Measurements from ENCODE around the gene KCNQ5. TPM values are rescaled to one million over a fixed set of nuclear protein-coding genes. Genes with fewer than 3 reads are reported as not detected.

Gene KCNQ5
- total RNA-seq, 1 donor from 2014 or later = 2.1 TPM

DNA sequence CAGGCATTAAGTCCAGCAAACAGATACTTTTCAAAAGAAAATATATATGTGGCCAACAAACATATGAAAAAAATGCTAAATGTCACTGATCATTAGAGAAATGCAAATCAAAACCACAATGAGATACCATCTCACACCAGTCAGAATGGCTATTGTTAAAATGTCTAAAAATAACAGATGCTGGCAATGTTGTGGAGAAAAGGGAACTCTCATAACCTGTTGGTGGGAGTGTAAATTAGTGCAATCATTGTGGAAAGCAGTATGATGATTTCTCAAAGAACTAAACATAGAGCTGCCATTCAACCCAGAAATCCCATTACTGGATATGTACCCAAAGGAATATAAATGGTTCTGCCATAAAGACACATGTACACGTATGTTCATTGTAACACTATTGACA lies 20.6 kb downstream of the KCNQ5 start:
- Histone ChIP-seq H3K4me3 (ENCODE audit: low read depth, low read length) (no peak overlapping the region), H3K36me3 (ENCODE audit: control insufficient read depth, insufficient read depth, low read length) (no peaks in the 10 kb centered on the region), H3K27me3 (ENCODE audit: control insufficient read depth, insufficient read depth, low read length) (no peaks in the 10 kb centered on the region)
- FAIRE-seq (no peak), DNase-seq (ENCODE audit: low read depth) (no peak)
- TF ChIP-seq, protein P1, sequence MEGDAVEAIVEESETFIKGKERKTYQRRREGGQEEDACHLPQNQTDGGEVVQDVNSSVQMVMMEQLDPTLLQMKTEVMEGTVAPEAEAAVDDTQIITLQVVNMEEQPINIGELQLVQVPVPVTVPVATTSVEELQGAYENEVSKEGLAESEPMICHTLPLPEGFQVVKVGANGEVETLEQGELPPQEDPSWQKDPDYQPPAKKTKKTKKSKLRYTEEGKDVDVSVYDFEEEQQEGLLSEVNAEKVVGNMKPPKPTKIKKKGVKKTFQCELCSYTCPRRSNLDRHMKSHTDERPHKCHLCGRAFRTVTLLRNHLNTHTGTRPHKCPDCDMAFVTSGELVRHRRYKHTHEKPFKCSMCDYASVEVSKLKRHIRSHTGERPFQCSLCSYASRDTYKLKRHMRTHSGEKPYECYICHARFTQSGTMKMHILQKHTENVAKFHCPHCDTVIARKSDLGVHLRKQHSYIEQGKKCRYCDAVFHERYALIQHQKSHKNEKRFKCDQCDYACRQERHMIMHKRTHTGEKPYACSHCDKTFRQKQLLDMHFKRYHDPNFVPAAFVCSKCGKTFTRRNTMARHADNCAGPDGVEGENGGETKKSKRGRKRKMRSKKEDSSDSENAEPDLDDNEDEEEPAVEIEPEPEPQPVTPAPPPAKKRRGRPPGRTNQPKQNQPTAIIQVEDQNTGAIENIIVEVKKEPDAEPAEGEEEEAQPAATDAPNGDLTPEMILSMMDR (IDR thresholded peaks at IDR 0.05; ENCODE audit: insufficient read depth, low read length, severe bottlenecking) = no peak

DNA sequence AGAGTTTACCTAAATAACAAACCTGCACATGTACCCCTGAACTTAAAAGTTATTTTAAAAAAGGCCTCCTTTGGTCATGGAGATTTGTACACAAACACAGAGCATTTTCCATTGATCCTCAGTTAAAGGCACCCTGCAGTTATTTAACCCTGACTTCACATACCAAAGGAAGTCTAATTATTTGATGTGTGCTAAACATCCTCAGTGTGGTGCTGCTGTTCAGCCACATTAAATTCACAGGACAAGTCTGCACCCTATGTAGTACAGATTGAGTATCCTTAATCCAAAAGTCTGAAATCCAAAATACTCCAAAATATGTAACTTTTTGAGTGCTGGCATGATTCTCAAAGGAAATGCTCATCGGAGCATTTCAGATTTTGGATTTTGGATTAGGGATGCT lies 21.4 kb downstream of the KCNQ5 start:
- TF ChIP-seq, protein P1 (IDR thresholded peaks at IDR 0.05; ENCODE audit: insufficient read depth, low read length, severe bottlenecking) = no peak
- FAIRE-seq (no peak), DNase-seq (ENCODE audit: low read depth) (no peak)
- Histone ChIP-seq H3K4me3 (ENCODE audit: low read depth, low read length) (no peak overlapping the region), H3K36me3 (ENCODE audit: control insufficient read depth, insufficient read depth, low read length) (no peaks in the 10 kb centered on the region), H3K27me3 (ENCODE audit: control insufficient read depth, insufficient read depth, low read length) (no peaks in the 10 kb centered on the region)

DNA sequence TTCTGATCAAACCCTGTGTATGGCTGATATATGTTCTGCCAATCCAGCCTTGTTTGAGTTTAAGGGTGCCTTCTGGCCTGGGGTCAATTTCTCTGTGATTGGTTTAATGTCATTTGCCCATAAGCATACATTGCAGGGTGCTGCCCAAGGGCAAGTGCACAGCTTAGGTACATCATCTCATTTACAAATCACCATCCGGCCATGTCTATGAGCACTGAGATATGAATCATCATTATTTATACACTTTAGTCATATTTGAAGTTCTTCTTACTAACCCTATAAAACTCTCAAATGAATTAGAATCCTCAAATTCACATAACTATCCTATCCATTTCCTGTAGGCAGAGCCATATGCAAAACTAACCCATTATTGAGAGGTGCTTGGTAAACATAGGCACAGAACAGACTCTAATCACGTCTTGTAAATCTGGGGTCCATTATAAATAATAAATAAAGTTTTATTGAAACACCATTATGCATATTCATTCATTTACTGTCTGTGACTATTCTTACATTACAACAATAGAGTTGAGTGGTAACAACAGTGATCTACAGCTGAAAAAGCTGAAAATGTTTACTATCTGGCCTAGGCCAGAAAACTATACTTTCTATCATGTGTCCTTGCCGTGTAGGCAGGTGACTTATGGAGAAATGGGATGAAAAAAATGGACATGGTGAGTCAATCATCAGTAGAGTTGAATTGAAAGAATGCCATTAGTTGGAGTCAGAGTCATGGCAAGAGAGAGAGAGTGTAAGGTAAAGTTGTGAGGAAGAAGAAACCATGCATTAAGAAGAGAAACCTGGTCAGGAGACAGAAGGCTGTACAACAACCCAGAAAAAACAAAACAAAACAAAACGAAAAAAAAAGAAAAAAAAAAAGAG lies 25.0 kb downstream of the KCNQ5 start:
- no peak for FAIRE-seq

DNA sequence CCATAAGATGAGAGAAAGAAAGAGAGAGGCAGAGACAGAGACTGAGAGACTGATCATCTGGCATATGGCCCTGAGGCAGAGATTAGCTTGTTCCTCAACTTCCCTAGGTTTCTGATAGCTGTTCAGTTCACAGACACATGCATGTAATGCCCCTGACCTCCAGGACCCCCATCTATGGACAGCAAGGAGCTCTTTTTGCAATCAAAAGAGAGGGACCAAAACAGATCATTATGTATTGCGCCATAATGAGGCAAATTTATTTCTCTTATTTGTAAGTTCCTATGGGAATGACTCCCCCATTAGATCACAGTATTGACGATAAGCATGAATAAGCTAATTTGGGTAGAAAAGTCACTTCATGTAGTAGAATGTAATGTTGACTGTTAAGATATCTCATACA lies 25.6 kb downstream of the KCNQ5 start:
- DNase-seq (ENCODE audit: low read depth) (no peak), FAIRE-seq (no peak)
- H3K36me3 ChIP-seq (ENCODE audit: control insufficient read depth, insufficient read depth, low read length) = no peaks in the 10 kb centered on the region
- no peaks in the 10 kb centered on the region for H3K27me3 ChIP-seq (ENCODE audit: control insufficient read depth, insufficient read depth, low read length)
- TF ChIP-seq, protein P1 (IDR thresholded peaks at IDR 0.05; ENCODE audit: insufficient read depth, low read length, severe bottlenecking) = no peak
- no peak overlapping the region for H3K4me3 ChIP-seq (ENCODE audit: low read depth, low read length)

More for the DNA sequence above, 25.0 kb downstream of the KCNQ5 start:
- Histone ChIP-seq H3K36me3 (ENCODE audit: control insufficient read depth, insufficient read depth, low read length) (no peaks in the 10 kb centered on the region), H3K27me3 (ENCODE audit: control insufficient read depth, insufficient read depth, low read length) (no peaks in the 10 kb centered on the region), H3K4me3 (ENCODE audit: low read depth, low read length) (no peak overlapping the region)
- peak; percentile 85 for DNase-seq (ENCODE audit: low read depth)
- TF ChIP-seq, protein P1 (IDR thresholded peaks at IDR 0.05; ENCODE audit: insufficient read depth, low read length, severe bottlenecking) = no peak

DNA sequence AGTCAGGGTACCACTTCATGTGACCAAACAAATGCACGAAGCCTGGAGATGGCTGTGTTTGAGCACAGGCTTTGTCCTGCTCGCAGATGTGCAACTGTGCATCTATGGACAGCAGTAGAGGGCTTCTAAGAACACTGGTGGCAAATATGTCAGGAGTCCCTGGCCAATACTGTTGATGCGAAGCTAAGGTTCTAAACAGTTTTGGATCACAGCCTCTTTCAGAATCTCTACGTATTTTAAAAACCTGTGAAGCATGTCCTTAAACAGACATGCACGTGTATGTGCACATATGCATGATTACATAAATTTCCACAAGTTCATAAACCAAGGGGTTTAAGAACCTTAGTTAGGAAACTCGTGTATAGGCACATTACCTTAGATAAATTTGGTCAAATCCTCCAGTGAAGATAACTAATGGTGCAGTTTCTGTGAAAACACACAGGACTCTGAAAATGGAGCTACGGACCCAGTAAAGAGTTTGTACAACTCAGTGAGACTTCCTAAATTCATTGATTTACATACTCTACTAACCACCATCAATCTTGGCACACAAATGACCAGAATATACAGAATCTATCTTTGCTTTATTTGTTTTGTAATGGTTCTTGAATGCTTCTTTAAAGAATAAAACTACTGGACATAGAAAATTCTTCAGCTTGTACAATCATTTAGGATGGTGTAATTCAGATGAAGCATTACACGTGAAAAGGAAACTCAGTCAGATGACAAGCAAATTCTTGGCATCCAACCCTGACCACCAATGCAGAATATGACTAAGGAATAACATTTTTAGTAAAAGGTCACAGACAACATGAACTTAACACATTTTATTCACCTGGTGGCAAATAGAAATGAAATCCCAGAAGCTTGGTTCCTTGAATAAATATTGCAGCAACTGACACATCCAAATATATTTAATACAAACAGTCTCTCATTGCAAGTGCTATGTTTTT lies 27.4 kb downstream of the KCNQ5 start:
- H3K36me3 ChIP-seq (ENCODE audit: control insufficient read depth, insufficient read depth, low read length) = no peaks in the 10 kb centered on the region
- TF ChIP-seq, protein P1 (IDR thresholded peaks at IDR 0.05; ENCODE audit: insufficient read depth, low read length, severe bottlenecking) = no peak
- H3K27me3 ChIP-seq (ENCODE audit: control insufficient read depth, insufficient read depth, low read length) = no peaks in the 10 kb centered on the region
- DNase-seq (ENCODE audit: low read depth) (peak; percentile 90), FAIRE-seq (no peak)
- H3K4me3 ChIP-seq (ENCODE audit: low read depth, low read length) = no peak overlapping the region

Measured in bronchial epithelial cell (primary cell).